ENCODE data around the gene SPATS2L.

Gene SPATS2L

DNA sequence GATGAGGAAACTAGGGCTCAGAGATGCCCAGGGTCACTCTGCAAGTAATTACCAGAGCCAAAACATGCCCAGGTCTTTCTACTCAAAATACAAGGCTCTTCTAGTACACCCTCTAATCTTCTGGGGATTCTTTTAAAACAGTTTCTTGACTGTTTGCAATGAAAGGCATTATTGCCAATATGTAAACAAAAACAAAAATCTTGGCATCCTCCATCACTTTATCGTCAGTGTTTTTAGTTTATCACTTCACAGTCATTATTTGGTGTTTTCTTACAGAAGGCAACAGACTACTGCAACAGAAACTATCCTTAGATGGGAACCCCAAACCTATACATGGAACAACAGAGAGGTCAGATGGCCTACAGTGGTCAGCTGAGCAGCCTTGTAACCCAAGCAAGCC is 132.4 kb downstream of the SPATS2L start:
- no peaks in the 10 kb centered on the region for H3K9me2 ChIP-seq (replicated peaks; ENCODE audit: insufficient read depth, low read length)
- H3K4me3 ChIP-seq (ENCODE audit: insufficient read depth, low read length, poor library complexity, severe bottlenecking): no peak overlapping the region
- no peaks in the 10 kb centered on the region for H3K79me2 ChIP-seq (ENCODE audit: insufficient read depth, low read length)
- H3K9ac ChIP-seq (ENCODE audit: low read length): no peak overlapping the region
- no peaks in the 10 kb centered on the region for H3K36me3 ChIP-seq (ENCODE audit: low read length)
- H3F3A ChIP-seq (ENCODE audit: insufficient read depth): no peaks in the 10 kb centered on the region
- H3K9me3 ChIP-seq (ENCODE audit: insufficient read depth, low read length): no peaks in the 10 kb centered on the region
- TF ChIP-seq EZH2phosphoT487 (conservative IDR thresholded peaks at IDR 0.05; ENCODE audit: low read length): no peak
- TF ChIP-seq, protein P1, sequence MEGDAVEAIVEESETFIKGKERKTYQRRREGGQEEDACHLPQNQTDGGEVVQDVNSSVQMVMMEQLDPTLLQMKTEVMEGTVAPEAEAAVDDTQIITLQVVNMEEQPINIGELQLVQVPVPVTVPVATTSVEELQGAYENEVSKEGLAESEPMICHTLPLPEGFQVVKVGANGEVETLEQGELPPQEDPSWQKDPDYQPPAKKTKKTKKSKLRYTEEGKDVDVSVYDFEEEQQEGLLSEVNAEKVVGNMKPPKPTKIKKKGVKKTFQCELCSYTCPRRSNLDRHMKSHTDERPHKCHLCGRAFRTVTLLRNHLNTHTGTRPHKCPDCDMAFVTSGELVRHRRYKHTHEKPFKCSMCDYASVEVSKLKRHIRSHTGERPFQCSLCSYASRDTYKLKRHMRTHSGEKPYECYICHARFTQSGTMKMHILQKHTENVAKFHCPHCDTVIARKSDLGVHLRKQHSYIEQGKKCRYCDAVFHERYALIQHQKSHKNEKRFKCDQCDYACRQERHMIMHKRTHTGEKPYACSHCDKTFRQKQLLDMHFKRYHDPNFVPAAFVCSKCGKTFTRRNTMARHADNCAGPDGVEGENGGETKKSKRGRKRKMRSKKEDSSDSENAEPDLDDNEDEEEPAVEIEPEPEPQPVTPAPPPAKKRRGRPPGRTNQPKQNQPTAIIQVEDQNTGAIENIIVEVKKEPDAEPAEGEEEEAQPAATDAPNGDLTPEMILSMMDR (IDR thresholded peaks at IDR 0.05; ENCODE audit: insufficient read depth, low read length, poor library complexity, severe bottlenecking): no peak
- H4K20me1 ChIP-seq (ENCODE audit: low read depth, low read length): no peaks in the 10 kb centered on the region
- no peak overlapping the region for H3K4me2 ChIP-seq (ENCODE audit: low read depth, low read length, poor library complexity, severe bottlenecking)
- H3K27ac ChIP-seq (ENCODE audit: low read depth, low read length): no peak overlapping the region
- H3K27me3 ChIP-seq (ENCODE audit: low read length): no peaks in the 10 kb centered on the region
- no peak overlapping the region for H2AFZ ChIP-seq (ENCODE audit: low read depth, low read length, severe bottlenecking)

DNA sequence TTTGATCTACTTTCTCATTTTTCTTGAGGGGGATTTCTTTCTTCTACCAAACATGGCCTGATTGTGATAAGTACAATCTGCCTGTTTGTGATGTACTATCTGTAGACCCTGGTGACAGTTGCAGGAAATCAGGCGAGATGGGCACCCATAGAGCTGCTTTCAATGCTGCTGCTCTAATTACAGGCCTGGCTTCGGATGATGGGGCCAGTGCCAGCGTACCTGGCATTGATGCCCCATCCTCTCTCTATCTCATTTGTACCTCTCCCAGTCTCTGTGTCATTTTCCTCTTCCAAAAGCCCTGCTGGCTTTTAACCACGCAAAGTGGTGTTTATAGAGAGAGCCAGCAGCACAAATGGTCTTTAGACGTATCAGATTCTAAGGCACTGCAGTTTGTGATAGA is 133.5 kb downstream of the SPATS2L start:
- Histone ChIP-seq H3K36me3 (ENCODE audit: low read length) (no peaks in the 10 kb centered on the region), H3F3A (ENCODE audit: insufficient read depth) (no peaks in the 10 kb centered on the region), H3K9me3 (ENCODE audit: insufficient read depth, low read length) (no peaks in the 10 kb centered on the region), H4K20me1 (ENCODE audit: low read depth, low read length) (no peaks in the 10 kb centered on the region), H3K4me3 (ENCODE audit: insufficient read depth, low read length, poor library complexity, severe bottlenecking) (no peak overlapping the region), H3K79me2 (ENCODE audit: insufficient read depth, low read length) (no peaks in the 10 kb centered on the region), H3K4me2 (ENCODE audit: low read depth, low read length, poor library complexity, severe bottlenecking) (no peak overlapping the region), H2AFZ (ENCODE audit: low read depth, low read length, severe bottlenecking) (no peak overlapping the region), H3K9ac (ENCODE audit: low read length) (no peak overlapping the region), H3K27ac (ENCODE audit: low read depth, low read length) (no peak overlapping the region), H3K9me2 (replicated peaks; ENCODE audit: insufficient read depth, low read length) (no peaks in the 10 kb centered on the region), H3K27me3 (ENCODE audit: low read length) (no peaks in the 10 kb centered on the region)
- TF ChIP-seq, protein P1 (IDR thresholded peaks at IDR 0.05; ENCODE audit: insufficient read depth, low read length, poor library complexity, severe bottlenecking): no peak
- TF ChIP-seq EZH2phosphoT487 (conservative IDR thresholded peaks at IDR 0.05; ENCODE audit: low read length): no peak

DNA sequence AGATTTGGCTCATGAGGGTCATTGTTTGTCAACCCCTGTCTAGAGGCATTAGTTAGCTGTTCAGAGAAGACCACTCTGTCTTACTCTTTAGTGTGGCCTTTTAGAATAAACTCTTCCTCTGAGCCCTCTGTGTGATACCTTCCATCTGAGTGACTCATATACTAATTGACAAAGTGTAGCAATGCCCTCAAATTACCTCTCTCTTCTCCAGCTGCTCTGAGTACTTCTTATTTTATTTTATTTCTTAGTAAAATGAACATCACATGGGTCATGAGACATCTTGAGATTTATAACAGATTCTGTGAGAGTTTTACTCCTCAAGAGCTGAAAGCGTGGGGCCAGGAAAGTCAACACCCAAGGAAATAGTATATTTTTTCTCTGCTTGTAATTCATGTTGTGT is 136.0 kb downstream of the SPATS2L start:
- H3K9ac ChIP-seq (ENCODE audit: low read length): no peak overlapping the region
- no peak overlapping the region for H3K27ac ChIP-seq (ENCODE audit: low read depth, low read length)
- H3K4me3 ChIP-seq (ENCODE audit: insufficient read depth, low read length, poor library complexity, severe bottlenecking): no peak overlapping the region
- no peaks in the 10 kb centered on the region for H3K9me3 ChIP-seq (ENCODE audit: insufficient read depth, low read length)
- H3K36me3 ChIP-seq (ENCODE audit: low read length): no peaks in the 10 kb centered on the region
- H3K4me2 ChIP-seq (ENCODE audit: low read depth, low read length, poor library complexity, severe bottlenecking): no peak overlapping the region
- H3K79me2 ChIP-seq (ENCODE audit: insufficient read depth, low read length): no peaks in the 10 kb centered on the region
- H4K20me1 ChIP-seq (ENCODE audit: low read depth, low read length): no peaks in the 10 kb centered on the region
- H3K27me3 ChIP-seq (ENCODE audit: low read length): no peaks in the 10 kb centered on the region
- H2AFZ ChIP-seq (ENCODE audit: low read depth, low read length, severe bottlenecking): no peak overlapping the region
- TF ChIP-seq, protein P1 (IDR thresholded peaks at IDR 0.05; ENCODE audit: insufficient read depth, low read length, poor library complexity, severe bottlenecking): no peak
- TF ChIP-seq EZH2phosphoT487 (conservative IDR thresholded peaks at IDR 0.05; ENCODE audit: low read length): no peak
- H3F3A ChIP-seq (ENCODE audit: insufficient read depth): no peaks in the 10 kb centered on the region
- H3K9me2 ChIP-seq (replicated peaks; ENCODE audit: insufficient read depth, low read length): no peaks in the 10 kb centered on the region
